Esophagus muscularis mucosa (tissue), 4 donors: ENCODE measurements around the gene STOX2.

Source experiments
- CTCF ChIP-seq, 3 experiments: fragments of 200-600 bp in 2 of 3; fragments of 450-650 bp in 1 of 3; sonication (generic) in 2 of 3; IDR thresholded peaks; one replicate each; pipeline ENCODE4 v1.5.1; 2017 to 2019; ENCODE audit warnings: antibody characterized with exemption in 3 of 3, mild to moderate bottlenecking in 2 of 3, moderate library complexity in 1 of 3
- EP300 ChIP-seq: sonication (generic); formaldehyde crosslinking; IDR thresholded peaks from one replicate; pipeline ENCODE4 v1.6.1; 2017; ENCODE audit warnings: antibody characterized with exemption
- POLR2A ChIP-seq: fragments of 450-650 bp; IDR thresholded peaks from one replicate; pipeline ENCODE4 v1.6.1; 2017; ENCODE audit warnings: antibody characterized with exemption, moderate library complexity, mild to moderate bottlenecking, low read depth
- POLR2AphosphoS5 ChIP-seq, 2 donors: sonication (generic); formaldehyde crosslinking; IDR thresholded peaks; one replicate each; pipeline ENCODE4 v1.6.1; 2017; ENCODE audit warnings: antibody characterized with exemption in 2 of 2

- no peak for TF ChIP-seq CTCF (IDR thresholded peaks at IDR 0.05)
- TF ChIP-seq POLR2AphosphoS5 (IDR thresholded peaks at IDR 0.05), result no peak
- no peak for TF ChIP-seq EP300
- no peak for TF ChIP-seq POLR2A
Measured at GRCh38 chr4:183924362-183925044, 19.4 kb downstream of the STOX2 start.
